ENCODE measurements around the gene BRCA1. TPM values are rescaled to one million over a fixed set of nuclear protein-coding genes. Genes with fewer than 3 reads are reported as not detected.
A peak's percentile ranks its signal among the peaks of the same experiment; 100 is the strongest.
"Not testable (repeated sequence)": the region's sequence is repeated elsewhere in the genome, so short reads cannot be mapped to it uniquely, and the experiment has no call there.

Gene BRCA1
- total RNA-seq = 3.4 TPM

GRCh38 chr17:43125133-43125966, at the start of gene BRCA1:
Gene BRCA1, minus strand, starts transcription at chr17:43125364. Its CDS starts 1,268 bp downstream, at chr17:43124096.
- Histone ChIP-seq H3K27me3 (ENCODE audit: insufficient read depth, low read length) (no peaks in the 10 kb centered on the region), H3K4me1 (ENCODE audit: insufficient read depth, low read length) (peaks cover 35% of the 10 kb centered on the region), H3K9me3 (ENCODE audit: low read depth, low read length) (no peaks in the 10 kb centered on the region), H3K4me3 (ENCODE audit: low read length) (peak within 1 kb of the TSS; percentile 95)

GRCh38 chr17:43171586-43172487, 46.7 kb upstream of the BRCA1 start:
- Histone ChIP-seq H3K4me3 (ENCODE audit: low read length) (peak overlapping the region; percentile 82), H3K27me3 (ENCODE audit: insufficient read depth, low read length) (no peaks in the 10 kb centered on the region), H3K9me3 (ENCODE audit: low read depth, low read length) (no peaks in the 10 kb centered on the region), H3K4me1 (ENCODE audit: insufficient read depth, low read length) (peaks cover 38% of the 10 kb centered on the region)

- Histone ChIP-seq H3K4me3 (ENCODE audit: low read length) (peak within 1 kb of the TSS; percentile 82), H3K4me1 (ENCODE audit: insufficient read depth, low read length) (peaks cover 36% of the 10 kb centered on the region), H3K9me3 (ENCODE audit: low read depth, low read length) (no peaks in the 10 kb centered on the region), H3K27me3 (ENCODE audit: insufficient read depth, low read length) (no peaks in the 10 kb centered on the region)
Observed at GRCh38 chr17:43170766-43171585, 45.8 kb upstream of the BRCA1 start, which contains the start of gene NBR1. Gene NBR1, plus strand, starts transcription at chr17:43171214. Its CDS starts 4,586 bp downstream, at chr17:43175800.

- peak overlapping the region; percentile 82 for H3K4me3 ChIP-seq (ENCODE audit: low read length)
- H3K27me3 ChIP-seq (ENCODE audit: insufficient read depth, low read length) = no peaks in the 10 kb centered on the region
- no peaks in the 10 kb centered on the region for H3K9me3 ChIP-seq (ENCODE audit: low read depth, low read length)
- peaks cover 36% of the 10 kb centered on the region for H3K4me1 ChIP-seq (ENCODE audit: insufficient read depth, low read length)
Observed at GRCh38 chr17:43170140-43170765, 45.1 kb upstream of the BRCA1 start.

GRCh38 chr17:43169561-43170139, 44.5 kb upstream of the BRCA1 start:
- Histone ChIP-seq H3K27me3 (ENCODE audit: insufficient read depth, low read length) (no peaks in the 10 kb centered on the region), H3K9me3 (ENCODE audit: low read depth, low read length) (no peaks in the 10 kb centered on the region), H3K4me3 (ENCODE audit: low read length) (peak overlapping the region; percentile 82), H3K4me1 (ENCODE audit: insufficient read depth, low read length) (peaks cover 36% of the 10 kb centered on the region)

- H3K4me1 ChIP-seq (ENCODE audit: insufficient read depth, low read length) = peaks cover 16% of the 10 kb centered on the region
- not testable (repeated sequence) for H3K9me3 ChIP-seq (ENCODE audit: low read depth, low read length); H3K27me3 ChIP-seq (ENCODE audit: insufficient read depth, low read length); H3K4me3 ChIP-seq (ENCODE audit: low read length)
Observed at GRCh38 chr17:43165971-43166370, 40.8 kb upstream of the BRCA1 start.

- H3K9me3 ChIP-seq (ENCODE audit: low read depth, low read length); H3K27me3 ChIP-seq (ENCODE audit: insufficient read depth, low read length); H3K4me3 ChIP-seq (ENCODE audit: low read length); H3K4me1 ChIP-seq (ENCODE audit: insufficient read depth, low read length): not testable (repeated sequence)
Observed at GRCh38 chr17:43159957-43160356, 34.8 kb upstream of the BRCA1 start.

- not testable (repeated sequence) for H3K4me3 ChIP-seq (ENCODE audit: low read length); H3K9me3 ChIP-seq (ENCODE audit: low read depth, low read length); H3K27me3 ChIP-seq (ENCODE audit: insufficient read depth, low read length); H3K4me1 ChIP-seq (ENCODE audit: insufficient read depth, low read length)
Observed at GRCh38 chr17:43159232-43159631, 34.1 kb upstream of the BRCA1 start.

GRCh38 chr17:43155666-43156065, 30.5 kb upstream of the BRCA1 start:
- Histone ChIP-seq H3K4me3 (ENCODE audit: low read length) (no peak overlapping the region), H3K4me1 (ENCODE audit: insufficient read depth, low read length) (no peaks in the 10 kb centered on the region), H3K9me3 (ENCODE audit: low read depth, low read length) (no peaks in the 10 kb centered on the region), H3K27me3 (ENCODE audit: insufficient read depth, low read length) (no peaks in the 10 kb centered on the region)

- H3K27me3 ChIP-seq (ENCODE audit: insufficient read depth, low read length); H3K4me1 ChIP-seq (ENCODE audit: insufficient read depth, low read length); H3K9me3 ChIP-seq (ENCODE audit: low read depth, low read length): not testable (repeated sequence)
Observed at GRCh38 chr17:43153197-43153835, 28.2 kb upstream of the BRCA1 start.

GRCh38 chr17:43151880-43152456, 26.8 kb upstream of the BRCA1 start:
- no peak overlapping the region for H3K4me3 ChIP-seq (ENCODE audit: low read length)
- H3K27me3 ChIP-seq (ENCODE audit: insufficient read depth, low read length) = no peaks in the 10 kb centered on the region
- H3K9me3 ChIP-seq (ENCODE audit: low read depth, low read length) = no peaks in the 10 kb centered on the region
- H3K4me1 ChIP-seq (ENCODE audit: insufficient read depth, low read length) = no peaks in the 10 kb centered on the region

More at GRCh38 chr17:43153197-43153835, 28.2 kb upstream of the BRCA1 start:
- H3K4me3 ChIP-seq (ENCODE audit: low read length) = not testable (repeated sequence)

- Histone ChIP-seq H3K4me3 (ENCODE audit: low read length) (no peak overlapping the region), H3K9me3 (ENCODE audit: low read depth, low read length) (no peaks in the 10 kb centered on the region), H3K4me1 (ENCODE audit: insufficient read depth, low read length) (no peaks in the 10 kb centered on the region), H3K27me3 (ENCODE audit: insufficient read depth, low read length) (no peaks in the 10 kb centered on the region)
Observed at GRCh38 chr17:43146649-43147048, 21.5 kb upstream of the BRCA1 start.

GRCh38 chr17:43143201-43143600, 18.0 kb upstream of the BRCA1 start:
- H3K27me3 ChIP-seq (ENCODE audit: insufficient read depth, low read length) = no peaks in the 10 kb centered on the region
- no peak overlapping the region for H3K4me3 ChIP-seq (ENCODE audit: low read length)
- H3K4me1 ChIP-seq (ENCODE audit: insufficient read depth, low read length) = peaks cover 14% of the 10 kb centered on the region
- no peaks in the 10 kb centered on the region for H3K9me3 ChIP-seq (ENCODE audit: low read depth, low read length)

Measured in mononuclear cell (primary cell).